Measurements from ENCODE around the gene GLYR1.
"Not testable (repeated sequence)": the region's sequence is repeated elsewhere in the genome, so short reads cannot be mapped to it uniquely, and the experiment has no call there.

Gene GLYR1

GRCh38 chr16:4785758-4786433 lies 61.2 kb downstream of the GLYR1 start:
- DNase-seq = no peak

- DNase-seq = not testable (repeated sequence)
These were observed 62.6 kb downstream of the GLYR1 start for GRCh38 chr16:4784444-4784987.

- no peak for DNase-seq
These were observed 63.1 kb downstream of the GLYR1 start for GRCh38 chr16:4783951-4784336.

GRCh38 chr16:4783251-4783950 lies 63.7 kb downstream of the GLYR1 start:
- no peak for DNase-seq

GRCh38 chr16:4780235-4780634 lies 66.9 kb downstream of the GLYR1 start:
- no peak for DNase-seq

- DNase-seq = no peak
These were observed 69.1 kb downstream of the GLYR1 start for GRCh38 chr16:4778050-4778392.

GRCh38 chr16:4777339-4778049 lies 69.6 kb downstream of the GLYR1 start:
- DNase-seq = no peak

- no peak for DNase-seq
These were observed 70.9 kb downstream of the GLYR1 start for GRCh38 chr16:4776141-4776705.

- DNase-seq = no peak
These were observed 72.1 kb downstream of the GLYR1 start for GRCh38 chr16:4775005-4775404.

- DNase-seq = no peak
These were observed 74.7 kb downstream of the GLYR1 start for GRCh38 chr16:4772351-4772750.

GRCh38 chr16:4771646-4772045 lies 75.4 kb downstream of the GLYR1 start:
- DNase-seq = no peak

- DNase-seq = no peak
These were observed 77.8 kb downstream of the GLYR1 start for GRCh38 chr16:4769306-4769638.

- peak; percentile 95 for DNase-seq
These were observed 78.4 kb downstream of the GLYR1 start for GRCh38 chr16:4768549-4769305.

- no peak for DNase-seq
These were observed 79.1 kb downstream of the GLYR1 start for GRCh38 chr16:4767872-4768548.

- DNase-seq = peak; percentile 93
These were observed 80.0 kb downstream of the GLYR1 start, which contains the start of gene ZNF500 for GRCh38 chr16:4766875-4767628. Gene ZNF500, minus strand, starts transcription at chr16:4767162. Its CDS starts 1,184 bp downstream, at chr16:4765978.

GRCh38 chr16:4765511-4766474 lies 81.3 kb downstream of the GLYR1 start:
- no peak for DNase-seq

- DNase-seq = no peak
These were observed 83.3 kb downstream of the GLYR1 start for GRCh38 chr16:4763791-4764190.

GRCh38 chr16:4762205-4762604 lies 84.9 kb downstream of the GLYR1 start:
- DNase-seq = no peak

GRCh38 chr16:4760221-4760910 lies 86.7 kb downstream of the GLYR1 start:
- no peak for DNase-seq

- no peak for DNase-seq
These were observed 91.4 kb downstream of the GLYR1 start for GRCh38 chr16:4755687-4756086.
